ENCODE data around the gene FBF1. TPM values are rescaled to one million over a fixed set of nuclear protein-coding genes. Genes with fewer than 3 reads are reported as not detected.
A peak's percentile ranks its signal among the peaks of the same experiment; 100 is the strongest.

The FBF1 gene
- total RNA-seq, 4 donors from 2014 or later: 20.4 to 23.8 (median 22.4) TPM

GRCh38 chr17:75909812-75910274, 31.0 kb downstream of the FBF1 start:
- intact Hi-C loops (cut with DNase I; ENCODE audit: low total_unique reads): loop anchor here (5.0 kb wide), 1 partner anchor 97 kb away; no protein-coding TSS in a partner anchor
- no peak overlapping the region for H3K4me3 ChIP-seq (ENCODE audit: low read depth, poor library complexity, severe bottlenecking)
- peak in 1 of 2 donors; percentile 62 for DNase-seq (ENCODE audit: low spot score in 2 of 2)
- TF ChIP-seq CTCF (IDR thresholded peaks at IDR 0.05) (no peak), POLR2A (IDR thresholded peaks at IDR 0.05) (no peak)
- WGBS, 2 donors: 28 to 30% methylated on average over 11 of the region's 11 CpGs

- no peak overlapping the region for H3K4me3 ChIP-seq (ENCODE audit: low read depth, poor library complexity, severe bottlenecking)
- 51 to 59% methylated on average over 14 of the region's 14 CpGs for WGBS, 2 donors
- intact Hi-C loops (cut with DNase I; ENCODE audit: low total_unique reads): loop anchor here (5.0 kb wide), 1 partner anchor 98 kb away; no protein-coding TSS in a partner anchor
- no peak for DNase-seq (ENCODE audit: low spot score in 2 of 2)
- TF ChIP-seq CTCF (IDR thresholded peaks at IDR 0.05) (no peak), POLR2A (IDR thresholded peaks at IDR 0.05) (no peak)
Observed at GRCh38 chr17:75909051-75909811, 31.6 kb downstream of the FBF1 start.

GRCh38 chr17:75908201-75908600, 32.6 kb downstream of the FBF1 start:
- H3K4me3 ChIP-seq (ENCODE audit: low read depth, poor library complexity, severe bottlenecking): no peak overlapping the region
- intact Hi-C loops (cut with DNase I; ENCODE audit: low total_unique reads): loop anchor here (5.0 kb wide), 1 partner anchor 99 kb away; no protein-coding TSS in a partner anchor
- TF ChIP-seq POLR2A (IDR thresholded peaks at IDR 0.05) (no peak), CTCF (IDR thresholded peaks at IDR 0.05) (no peak)
- 26 to 53% methylated on average over 6 of the region's 6 CpGs for WGBS, 2 donors
- DNase-seq (ENCODE audit: low spot score in 2 of 2): peak in 1 of 2 donors; percentile 72

- intact Hi-C loops (cut with DNase I; ENCODE audit: low total_unique reads): loop anchor here (5.0 kb wide), 1 partner anchor 101 kb away; no protein-coding TSS in a partner anchor
- no peak for TF ChIP-seq CTCF (IDR thresholded peaks at IDR 0.05)
- no peak for TF ChIP-seq POLR2A (IDR thresholded peaks at IDR 0.05)
- WGBS, 2 donors: 67 to 72% methylated on average over 10 of the region's 10 CpGs
- H3K4me3 ChIP-seq (ENCODE audit: low read depth, poor library complexity, severe bottlenecking): no peak overlapping the region
- no peak for DNase-seq (ENCODE audit: low spot score in 2 of 2)
Observed at GRCh38 chr17:75906143-75906884, 34.5 kb downstream of the FBF1 start.

- WGBS, 2 donors: 2 to 3% methylated on average over 35 to 41 of the region's 69 CpGs
- DNase-seq (ENCODE audit: low spot score in 2 of 2): peak; percentile 88 to 98
- TF ChIP-seq POLR2A (IDR thresholded peaks at IDR 0.05) (no peak), CTCF (IDR thresholded peaks at IDR 0.05) (peak in 2 of 3 donors; percentile 8 to 98)
- H3K4me3 ChIP-seq (ENCODE audit: low read depth, poor library complexity, severe bottlenecking): peak within 1 kb of the TSS; percentile 60
- intact Hi-C loops (cut with DNase I; ENCODE audit: low total_unique reads): loop anchor here (5.0 kb wide), 1 partner anchor 102 kb away; no protein-coding TSS in a partner anchor
Observed at GRCh38 chr17:75904749-75905521, 35.9 kb downstream of the FBF1 start, which contains the start of gene MRPL38. TSS of gene MRPL38 (minus strand) at chr17:75904884. CDS start at chr17:75904875, 9 bp downstream.
